Mammary epithelial cell (primary cell): ENCODE data around the gene NAMPT.

Source experiments
- CTCF ChIP-seq, 2 donors: IDR thresholded peaks in 1 of 2; conservative IDR thresholded peaks in 1 of 2; 2 replicates each; pipeline ENCODE4 v1.5.1; 2011 to 2012; ENCODE audit warnings: inconsistent platforms in 2 of 2, low read length in 2 of 2, mild to moderate bottlenecking in 2 of 2, control low read depth in 1 of 2, low read depth in 1 of 2; ENCODE audit not compliant: insufficient read depth in 1 of 2; ENCODE audit errors: extremely low read depth in 1 of 2
- EZH2 ChIP-seq: IDR thresholded peaks from 2 replicates; pipeline ENCODE4 v1.6.1; 2012; ENCODE audit warnings: low read length, inconsistent platforms, borderline replicate concordance

- TF ChIP-seq CTCF (conservative IDR thresholded peaks at IDR 0.05 in 1 of 2, IDR thresholded peaks at IDR 0.05 in 1 of 2; ENCODE audit: extremely low read depth in 1 of 2, insufficient read depth in 1 of 2, low read depth in 1 of 2, low read length in 2 of 2) (no peak), EZH2 (no peak)
Observed at GRCh38 chr7:106313966-106314365, 29.2 kb upstream of the NAMPT start.
